ENCODE data around the gene BPTF. TPM values are rescaled to one million over a fixed set of nuclear protein-coding genes. Genes with fewer than 3 reads are reported as not detected.
"Not testable (repeated sequence)": the region's sequence is repeated elsewhere in the genome, so short reads cannot be mapped to it uniquely, and the experiment has no call there.

BPTF gene
- total and polyA plus RNA-seq, 2 donors (not counting 1 experiment from before 2014, with no cell fraction given), result 71.9 to 390 TPM

DNA sequence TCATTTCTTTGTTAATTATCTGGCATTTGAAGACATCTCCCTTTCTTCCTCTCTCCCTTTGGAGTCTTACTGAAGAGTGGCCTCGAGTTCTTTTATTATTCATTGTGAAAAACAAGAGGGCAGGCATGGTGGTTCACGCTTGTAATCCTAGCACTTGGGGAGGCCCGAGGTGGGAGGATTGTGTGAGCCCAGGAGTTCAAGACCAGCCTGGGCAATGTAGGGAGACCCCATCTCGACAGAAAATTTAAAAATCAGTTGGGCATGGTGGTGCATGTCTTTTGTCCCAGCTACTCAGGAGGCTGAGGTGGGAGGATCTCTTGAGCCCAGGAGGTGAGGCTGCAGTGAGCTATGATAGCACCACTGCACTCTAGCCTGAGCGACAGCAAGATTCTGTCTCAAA lies 20.1 kb downstream of the BPTF start:
- TF ChIP-seq CTCF (IDR thresholded peaks at IDR 0.05), result no peak
- no peak for TF ChIP-seq EZH2 (IDR thresholded peaks at IDR 0.05; ENCODE audit: borderline replicate concordance, insufficient read depth, low read depth, low read length, poor library complexity, severe bottlenecking)
- Histone ChIP-seq H4K20me1 (ENCODE audit: control insufficient read depth, insufficient read depth, low read length, poor library complexity, severe bottlenecking) (peaks cover 49% of the 10 kb centered on the region), H3K27me3 (replicated peaks in 1 of 4; ENCODE audit: control extremely low read depth in 1 of 4, control insufficient read depth in 3 of 4, insufficient read depth in 4 of 4, low read length in 3 of 4) (no peaks in the 10 kb centered on the region), H3K27ac (ENCODE audit: low read length in 2 of 2) (no peak overlapping the region), H2AFZ (ENCODE audit: insufficient read depth, low read depth, low read length, poor library complexity, severe bottlenecking) (no peak overlapping the region), H3K9me3 (ENCODE audit: control extremely low read depth in 1 of 3, control insufficient read depth in 2 of 3, insufficient read depth in 1 of 3, low read length in 2 of 3) (peaks cover 0 to 6% (median 0%) of the 10 kb centered on the region in 3 donors), H3K4me2 (replicated peaks; ENCODE audit: low read depth, low read length, poor library complexity, severe bottlenecking) (no peak overlapping the region), H3K4me3 (ENCODE audit: control extremely low read depth in 1 of 5, extremely low read depth in 1 of 5, insufficient read depth in 1 of 5, low read depth in 2 of 5, low read length in 4 of 5) (no peak overlapping the region), H3K4me1 (ENCODE audit: control insufficient read depth in 2 of 2, insufficient read depth in 2 of 2, low read length in 2 of 2) (peaks cover 1 to 4% of the 10 kb centered on the region in 2 donors), H3K9ac (ENCODE audit: low read length) (no peak overlapping the region), H3K79me2 (ENCODE audit: control insufficient read depth, insufficient read depth, low read length) (peaks cover 92% of the 10 kb centered on the region), H3K36me3 (replicated peaks in 1 of 2; ENCODE audit: control extremely low read depth in 1 of 2, control insufficient read depth in 1 of 2, extremely low read depth in 1 of 2, insufficient read depth in 2 of 2, low read length in 1 of 2) (peaks cover 0 to 3% of the 10 kb centered on the region in 2 experiments)
- POLR2A ChIA-PET, result no interaction called here
- Mint-ChIP-seq H3K4me1 (peaks cover 35% of the 10 kb centered on the region), H3K4me3 (no peak overlapping the region), H3K27me3 (no peaks in the 10 kb centered on the region), H3K9me3 (ENCODE audit: insufficient read depth) (no peaks in the 10 kb centered on the region), H3K27ac (no peak overlapping the region)
- WGBS (ENCODE audit: insufficient coverage), result 92% methylated on average over 3 of the region's 5 CpGs
- ATAC-seq (ENCODE audit: low read depth) (no peak), DNase-seq (no peak)
- CTCF ChIA-PET, result no interaction called here
- intact Hi-C loops (cut with micrococcal nuclease), result no loop called here

GRCh38 chr17:67848189-67848588 lies 22.9 kb downstream of the BPTF start:
- Histone ChIP-seq H3K79me2 (ENCODE audit: control insufficient read depth, insufficient read depth, low read length) (peaks cover 95% of the 10 kb centered on the region), H4K20me1 (ENCODE audit: control insufficient read depth, insufficient read depth, low read length, poor library complexity, severe bottlenecking) (peaks cover 51% of the 10 kb centered on the region)
- ATAC-seq (ENCODE audit: low read depth); H3K9ac ChIP-seq (ENCODE audit: low read length); H3K36me3 ChIP-seq (replicated peaks in 1 of 2; ENCODE audit: control extremely low read depth in 1 of 2, control insufficient read depth in 1 of 2, extremely low read depth in 1 of 2, insufficient read depth in 2 of 2, low read length in 1 of 2); H3K27me3 ChIP-seq (replicated peaks in 1 of 4; ENCODE audit: control extremely low read depth in 1 of 4, control insufficient read depth in 3 of 4, insufficient read depth in 4 of 4, low read length in 3 of 4); H3K27ac Mint-ChIP-seq; CTCF ChIA-PET; H3K4me3 ChIP-seq (ENCODE audit: control extremely low read depth in 1 of 5, extremely low read depth in 1 of 5, insufficient read depth in 1 of 5, low read depth in 2 of 5, low read length in 4 of 5); H3K4me2 ChIP-seq (replicated peaks; ENCODE audit: low read depth, low read length, poor library complexity, severe bottlenecking); H3K9me3 ChIP-seq (ENCODE audit: control extremely low read depth in 1 of 3, control insufficient read depth in 2 of 3, insufficient read depth in 1 of 3, low read length in 2 of 3); H3K4me1 ChIP-seq (ENCODE audit: control insufficient read depth in 2 of 2, insufficient read depth in 2 of 2, low read length in 2 of 2); H2AFZ ChIP-seq (ENCODE audit: insufficient read depth, low read depth, low read length, poor library complexity, severe bottlenecking); POLR2A ChIA-PET; H3K4me3 Mint-ChIP-seq; H3K27ac ChIP-seq (ENCODE audit: low read length in 2 of 2); DNase-seq; H3K27me3 Mint-ChIP-seq; intact Hi-C loops (cut with micrococcal nuclease); H3K9me3 Mint-ChIP-seq (ENCODE audit: insufficient read depth): not testable (repeated sequence)
- WGBS (ENCODE audit: insufficient coverage), result 95% methylated on average over 2 of the region's 5 CpGs
- peaks cover 34% of the 10 kb centered on the region for H3K4me1 Mint-ChIP-seq

DNA sequence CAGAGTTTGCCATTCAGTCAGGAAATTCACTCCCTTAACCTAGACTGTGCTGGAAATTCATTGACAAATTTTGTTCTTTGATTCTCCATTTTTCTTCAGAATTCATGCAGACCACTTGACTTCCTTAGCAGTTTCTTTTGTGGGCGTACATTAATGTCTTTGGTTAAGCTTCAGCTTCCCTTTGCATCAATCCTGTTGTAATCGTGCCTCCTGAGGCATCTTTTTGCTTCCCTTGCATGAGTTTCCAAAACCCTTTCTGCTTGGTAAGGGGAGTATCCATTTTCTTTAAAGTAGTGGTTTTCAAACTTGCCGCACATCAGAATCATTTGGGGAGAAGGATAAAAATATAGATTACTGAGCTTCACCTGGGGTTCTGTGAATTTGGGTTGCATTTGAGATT lies 23.5 kb downstream of the BPTF start:
- peaks cover 34% of the 10 kb centered on the region for H3K4me1 Mint-ChIP-seq
- not testable (repeated sequence) for H3K4me3 Mint-ChIP-seq

More for the DNA sequence above, 23.5 kb downstream of the BPTF start:
- 33% methylated on average over 2 of the region's 3 CpGs for WGBS (ENCODE audit: insufficient coverage)
- H3K9me3 ChIP-seq (ENCODE audit: control extremely low read depth in 1 of 3, control insufficient read depth in 2 of 3, insufficient read depth in 1 of 3, low read length in 2 of 3); H3K27ac Mint-ChIP-seq; H3K27me3 Mint-ChIP-seq; H3K36me3 ChIP-seq (replicated peaks in 1 of 2; ENCODE audit: control extremely low read depth in 1 of 2, control insufficient read depth in 1 of 2, extremely low read depth in 1 of 2, insufficient read depth in 2 of 2, low read length in 1 of 2); H3K4me2 ChIP-seq (replicated peaks; ENCODE audit: low read depth, low read length, poor library complexity, severe bottlenecking); H3K4me1 ChIP-seq (ENCODE audit: control insufficient read depth in 2 of 2, insufficient read depth in 2 of 2, low read length in 2 of 2); POLR2A ChIA-PET; H3K9me3 Mint-ChIP-seq (ENCODE audit: insufficient read depth); H3K27ac ChIP-seq (ENCODE audit: low read length in 2 of 2); DNase-seq; H3K4me3 ChIP-seq (ENCODE audit: control extremely low read depth in 1 of 5, extremely low read depth in 1 of 5, insufficient read depth in 1 of 5, low read depth in 2 of 5, low read length in 4 of 5); ATAC-seq (ENCODE audit: low read depth); H3K27me3 ChIP-seq (replicated peaks in 1 of 4; ENCODE audit: control extremely low read depth in 1 of 4, control insufficient read depth in 3 of 4, insufficient read depth in 4 of 4, low read length in 3 of 4); CTCF ChIA-PET; H2AFZ ChIP-seq (ENCODE audit: insufficient read depth, low read depth, low read length, poor library complexity, severe bottlenecking); intact Hi-C loops (cut with micrococcal nuclease); H3K9ac ChIP-seq (ENCODE audit: low read length): not testable (repeated sequence)
- H3K79me2 ChIP-seq (ENCODE audit: control insufficient read depth, insufficient read depth, low read length), result peaks cover 94% of the 10 kb centered on the region
- peaks cover 51% of the 10 kb centered on the region for H4K20me1 ChIP-seq (ENCODE audit: control insufficient read depth, insufficient read depth, low read length, poor library complexity, severe bottlenecking)

Data from B cell (primary cell).